Measurements from ENCODE around the gene GPR135. TPM values are rescaled to one million over a fixed set of nuclear protein-coding genes. Genes with fewer than 3 reads are reported as not detected.

GPR135 gene
- polyA plus RNA-seq, 1 of the 3 experiments (the other 2 are of a cell fraction), result 2.1 TPM

GRCh38 chr14:59483819-59484638 is 18.8 kb upstream of the GPR135 start, which contains the start of the genes JKAMP and L3HYPDH (continued):
- TF ChIP-seq USF1 (IDR thresholded peaks at IDR 0.05; ENCODE audit: borderline replicate concordance, low read depth) (peak; percentile 65; the same call in 1 of the 2 replicates), FOSL2 (IDR thresholded peaks at IDR 0.05; ENCODE audit: borderline replicate concordance, low read depth) (no peak), TEAD4 (IDR thresholded peaks at IDR 0.05; ENCODE audit: borderline replicate concordance, insufficient read depth) (no peak), SMC3 (IDR thresholded peaks at IDR 0.05; ENCODE audit: low read depth, low read length) (no peak), EP300 (IDR thresholded peaks at IDR 0.05; ENCODE audit: borderline replicate concordance in 1 of 2, low read depth in 1 of 2, low read length in 1 of 2) (no peak; a peak in 2 of 4 replicates), TCF12 (IDR thresholded peaks at IDR 0.05) (no peak), USF2 (IDR thresholded peaks at IDR 0.05; ENCODE audit: borderline replicate concordance, low read depth, low read length) (no peak), ELF1 (IDR thresholded peaks at IDR 0.05) (peak; percentile 95), SIN3A (IDR thresholded peaks at IDR 0.05; ENCODE audit: borderline replicate concordance, low read depth, low read length) (peak; percentile 83; the same call in 1 of the 2 replicates), NFIC (IDR thresholded peaks at IDR 0.05; ENCODE audit: borderline replicate concordance) (peak; percentile 55), RFX5 (IDR thresholded peaks at IDR 0.05; ENCODE audit: low read length) (no peak), FOXJ3 (CRISPR knock-in tag; IDR thresholded peaks at IDR 0.05) (no peak; the same call in none of the 2 replicates), POLR2AphosphoS5 (IDR thresholded peaks at IDR 0.05; ENCODE audit: low read depth, low read length) (peak; percentile 83)

- H3K9me3 ChIP-seq, result no peaks in the 10 kb centered on the region
- H3K4me1 ChIP-seq (ENCODE audit: control insufficient read depth in 1 of 2, insufficient read depth in 2 of 2, low read depth in 1 of 2, low read length in 1 of 2), result peaks cover 12 to 26% of the 10 kb centered on the region in 2 experiments; a peak in 3 of 4 replicates
- 1% methylated on average over 15 of the region's 16 CpGs for WGBS (ENCODE audit: low lambda C conversion rate)
- H2AFZ ChIP-seq (ENCODE audit: low read depth), result no peak overlapping the region
- no peaks in the 10 kb centered on the region; the same call in 1 of the 2 replicates for H3K9me2 ChIP-seq
- peak overlapping the region; percentile 77 for H3K4me2 ChIP-seq
- no peak for DNase-seq
- H4K20me1 ChIP-seq (ENCODE audit: insufficient read depth), result 0 out of 2 replicates have a peak, but pooled peaks cover 9% of the 10 kb centered on the region
- ChIA-PET POLR2A (interaction anchor here (1.7 to 2.0 kb wide), 2 partner anchors 19 to 295 kb away, joined by 8 to 17 read pairs; partner anchors contain the start of genes DAAM1 and GPR135), CTCF (interaction anchor here (0.9 to 3.4 kb wide), 10 partner anchors 9 to 414 kb away, joined by 3 to 27 read pairs (median 6); partner anchors contain the start of genes CCDC175 and GPR135)
- H3K4me3 ChIP-seq (ENCODE audit: low read depth in 2 of 2, low read length in 1 of 2), result peak overlapping the region; percentile 68 to 89
- peaks cover 30 to 36% of the 10 kb centered on the region in 2 experiments for H3K36me3 ChIP-seq (replicated peaks in 1 of 2; ENCODE audit: control insufficient read depth in 1 of 2, insufficient read depth in 2 of 2, low read length in 1 of 2)
- H3F3A ChIP-seq (replicated peaks; ENCODE audit: insufficient read depth), result peaks cover 26% of the 10 kb centered on the region
- peaks cover 95% of the 10 kb centered on the region for H3K79me2 ChIP-seq (ENCODE audit: insufficient read depth)
- H3K27me3 ChIP-seq (ENCODE audit: insufficient read depth), result no peaks in the 10 kb centered on the region
- peak overlapping the region; percentile 95 for H3K9ac ChIP-seq
- no peak for TF ChIP-seq MAX (IDR thresholded peaks at IDR 0.05; ENCODE audit: low read depth)
- TF ChIP-seq SIN3A (IDR thresholded peaks at IDR 0.05; ENCODE audit: borderline replicate concordance, low read depth, low read length), result no peak
- TF ChIP-seq JUND (IDR thresholded peaks at IDR 0.05), result peak; percentile 25; the same call in 1 of the 2 replicates
- peak overlapping the region; percentile 97 to 99 for H3K27ac ChIP-seq (ENCODE audit: low read depth in 2 of 2, low read length in 1 of 2)
Observed at GRCh38 chr14:59483363-59483762, 18.2 kb upstream of the GPR135 start.

All from SK-N-SH (cell line).